H1 (cell line): ENCODE measurements around the gene DNTT.

Source experiments
- ASH2L ChIP-seq: fragments of 200-600, 300-600 bp; sonication (generic); IDR thresholded peaks from one replicate; pipeline ENCODE4 v1.7.1; 2017; ENCODE audit warnings: low read length
- EP300 ChIP-seq, 2 experiments: IDR thresholded peaks; 1 replicate in 1 of 2; 2 replicates in 1 of 2; pipeline ENCODE4 v1.6.1; 2011 to 2012; ENCODE audit warnings: low read depth in 2 of 2, low read length in 2 of 2, mild to moderate bottlenecking in 2 of 2, borderline replicate concordance in 1 of 2, inconsistent platforms in 1 of 2, moderate library complexity in 1 of 2
- EZH2 ChIP-seq: fragments of 200-600 bp; sonication (generic); IDR thresholded peaks from 2 replicates; pipeline ENCODE4 v1.7.1; 2012; ENCODE audit warnings: low read depth, mild to moderate bottlenecking, moderate library complexity, low read length, inconsistent platforms; ENCODE audit not compliant: severe bottlenecking
- FOSL1 ChIP-seq: IDR thresholded peaks from 2 replicates; pipeline ENCODE4 v1.6.1; 2011; ENCODE audit warnings: mild to moderate bottlenecking, low read depth, low read length, moderate library complexity; ENCODE audit not compliant: insufficient read depth
- TF ChIP-seq, protein P1 (sequence below), 3 experiments: IDR thresholded peaks; 1 replicate in 2 of 3; 2 replicates in 1 of 3; pipeline versions ENCODE4 v1.5.1 to v1.6.1; 2011; ENCODE audit warnings: low read length in 3 of 3, mild to moderate bottlenecking in 3 of 3, inconsistent platforms in 2 of 3, low read depth in 1 of 3, moderate library complexity in 1 of 3; ENCODE audit not compliant: insufficient read depth in 1 of 3; ENCODE audit errors: control extremely low read depth in 1 of 3

DNA sequence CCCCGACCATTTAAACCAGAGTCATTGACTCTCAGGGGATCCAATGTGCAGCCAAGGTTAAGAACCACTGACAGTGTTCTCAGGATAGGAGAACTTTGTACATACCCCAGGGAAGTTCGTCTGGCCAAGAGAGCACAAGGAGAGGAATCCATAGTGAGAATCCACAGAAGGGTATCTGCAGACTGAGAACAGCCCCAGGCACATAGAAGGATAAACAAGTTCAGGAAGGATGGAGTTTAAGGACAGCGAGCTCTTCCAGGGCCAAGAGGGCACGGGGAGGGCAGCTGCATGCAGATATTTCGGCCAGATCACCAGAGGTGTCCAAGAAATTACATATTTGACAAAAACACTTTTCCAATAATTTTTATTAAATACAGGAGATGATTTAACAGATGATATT, 49.3 kb upstream of the DNTT start:
- TF ChIP-seq EP300 (IDR thresholded peaks at IDR 0.05; ENCODE audit: borderline replicate concordance in 1 of 2, low read depth in 2 of 2, low read length in 2 of 2) (no peak), EZH2 (no peak), FOSL1 (no peak), ASH2L (no peak)
- TF ChIP-seq, protein P1, sequence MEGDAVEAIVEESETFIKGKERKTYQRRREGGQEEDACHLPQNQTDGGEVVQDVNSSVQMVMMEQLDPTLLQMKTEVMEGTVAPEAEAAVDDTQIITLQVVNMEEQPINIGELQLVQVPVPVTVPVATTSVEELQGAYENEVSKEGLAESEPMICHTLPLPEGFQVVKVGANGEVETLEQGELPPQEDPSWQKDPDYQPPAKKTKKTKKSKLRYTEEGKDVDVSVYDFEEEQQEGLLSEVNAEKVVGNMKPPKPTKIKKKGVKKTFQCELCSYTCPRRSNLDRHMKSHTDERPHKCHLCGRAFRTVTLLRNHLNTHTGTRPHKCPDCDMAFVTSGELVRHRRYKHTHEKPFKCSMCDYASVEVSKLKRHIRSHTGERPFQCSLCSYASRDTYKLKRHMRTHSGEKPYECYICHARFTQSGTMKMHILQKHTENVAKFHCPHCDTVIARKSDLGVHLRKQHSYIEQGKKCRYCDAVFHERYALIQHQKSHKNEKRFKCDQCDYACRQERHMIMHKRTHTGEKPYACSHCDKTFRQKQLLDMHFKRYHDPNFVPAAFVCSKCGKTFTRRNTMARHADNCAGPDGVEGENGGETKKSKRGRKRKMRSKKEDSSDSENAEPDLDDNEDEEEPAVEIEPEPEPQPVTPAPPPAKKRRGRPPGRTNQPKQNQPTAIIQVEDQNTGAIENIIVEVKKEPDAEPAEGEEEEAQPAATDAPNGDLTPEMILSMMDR (IDR thresholded peaks at IDR 0.05; ENCODE audit: control extremely low read depth in 1 of 3, insufficient read depth in 1 of 3, low read depth in 1 of 3, low read length in 3 of 3): no peak
